ENCODE results near the gene NCOA7. TPM values are rescaled to one million over a fixed set of nuclear protein-coding genes. Genes with fewer than 3 reads are reported as not detected.

Gene NCOA7
- total RNA-seq, 4 donors from 2014 or later, result 18.1 to 31.4 (median 26.7) TPM

GRCh38 chr6:125955973-125956372 is 165.2 kb downstream of the NCOA7 start:
- Histone ChIP-seq H3K4me3 (peak overlapping the region; percentile 82 to 98), H3K4me1 (peaks cover 4 to 39% (median 6%) of the 10 kb centered on the region in 3 donors), H3K27ac (peak overlapping the region; percentile 87 to 95 (median 89)), H3K27me3 (no peaks in the 10 kb centered on the region), H3K9me3 (no peaks in the 10 kb centered on the region), H3K36me3 (no peaks in the 10 kb centered on the region)
- no peak for TF ChIP-seq POLR2A (IDR thresholded peaks at IDR 0.05)
- no peak for TF ChIP-seq CTCF (IDR thresholded peaks at IDR 0.05)
- TF ChIP-seq POLR2AphosphoS5 (IDR thresholded peaks at IDR 0.05), result no peak
- TF ChIP-seq EP300 (IDR thresholded peaks at IDR 0.05), result no peak
- ATAC-seq, result no peak
- 38 to 52% methylated on average over 5 of the region's 5 CpGs for WGBS, 2 donors (ENCODE audit: low coverage in 1 of 2)

GRCh38 chr6:125956506-125957390 is 166.0 kb downstream of the NCOA7 start, which contains the start of gene HINT3:
HINT3 (plus strand) TSS chr6:125956770; CDS start chr6:125956978, 208 bp downstream.
- Histone ChIP-seq H3K27ac (peak within 1 kb of the TSS; percentile 87 to 95 (median 89)), H3K9me3 (no peaks in the 10 kb centered on the region), H3K36me3 (no peaks in the 10 kb centered on the region), H3K4me3 (peak within 1 kb of the TSS; percentile 82 to 98), H3K4me1 (peaks cover 4 to 44% (median 6%) of the 10 kb centered on the region in 3 donors), H3K27me3 (no peaks in the 10 kb centered on the region)
- peak; percentile 98 for ATAC-seq
- WGBS, 2 donors (ENCODE audit: low coverage in 1 of 2), result 0 to 1% methylated on average over 2 to 16 of the region's 82 CpGs
- TF ChIP-seq EP300 (IDR thresholded peaks at IDR 0.05) (no peak), POLR2A (IDR thresholded peaks at IDR 0.05) (peak in 1 of 2 donors; percentile 34), POLR2AphosphoS5 (IDR thresholded peaks at IDR 0.05) (peak; percentile 87), CTCF (IDR thresholded peaks at IDR 0.05) (peak; percentile 96 to 97 (median 96))

GRCh38 chr6:125957391-125957693 is 166.6 kb downstream of the NCOA7 start:
- H3K27me3 ChIP-seq, result no peaks in the 10 kb centered on the region
- TF ChIP-seq EP300 (IDR thresholded peaks at IDR 0.05) (no peak), CTCF (IDR thresholded peaks at IDR 0.05) (no peak), POLR2A (IDR thresholded peaks at IDR 0.05) (no peak), POLR2AphosphoS5 (IDR thresholded peaks at IDR 0.05) (no peak)
- H3K27ac ChIP-seq, result peak overlapping the region; percentile 87 to 95 (median 89)
- H3K4me1 ChIP-seq, result peaks cover 4 to 45% (median 6%) of the 10 kb centered on the region in 3 donors
- H3K4me3 ChIP-seq, result peak overlapping the region; percentile 82 to 98
- ATAC-seq, result no peak
- no peaks in the 10 kb centered on the region for H3K9me3 ChIP-seq
- H3K36me3 ChIP-seq, result no peaks in the 10 kb centered on the region
- WGBS, 2 donors (ENCODE audit: low coverage in 1 of 2), result 0 to 6% methylated on average over 2 of the region's 3 CpGs

- Histone ChIP-seq H3K4me1 (peaks cover 4 to 45% (median 6%) of the 10 kb centered on the region in 3 donors), H3K36me3 (no peaks in the 10 kb centered on the region), H3K4me3 (peak overlapping the region; percentile 82 to 98), H3K27ac (peak overlapping the region in 3 of 4 donors; percentile 87 to 95 (median 91)), H3K27me3 (no peaks in the 10 kb centered on the region), H3K9me3 (no peaks in the 10 kb centered on the region)
- WGBS, 2 donors (ENCODE audit: low coverage in 1 of 2), result 38 to 50% methylated on average over 2 to 4 of the region's 4 CpGs
- peak; percentile 28 for ATAC-seq
- TF ChIP-seq CTCF (IDR thresholded peaks at IDR 0.05), result no peak
- TF ChIP-seq EP300 (IDR thresholded peaks at IDR 0.05), result no peak
- no peak for TF ChIP-seq POLR2A (IDR thresholded peaks at IDR 0.05)
These were observed 167.1 kb downstream of the NCOA7 start for GRCh38 chr6:125957845-125958244.

GRCh38 chr6:125959041-125959440 is 168.3 kb downstream of the NCOA7 start:
- no peaks in the 10 kb centered on the region for H3K36me3 ChIP-seq
- no peak for ATAC-seq
- no peaks in the 10 kb centered on the region for H3K9me3 ChIP-seq
- no peak overlapping the region for H3K4me3 ChIP-seq
- peaks cover 4 to 45% (median 6%) of the 10 kb centered on the region in 3 donors for H3K4me1 ChIP-seq
- no peaks in the 10 kb centered on the region for H3K27me3 ChIP-seq
- TF ChIP-seq POLR2AphosphoS5 (IDR thresholded peaks at IDR 0.05), result no peak
- TF ChIP-seq CTCF (IDR thresholded peaks at IDR 0.05), result no peak
- TF ChIP-seq EP300 (IDR thresholded peaks at IDR 0.05), result no peak
- TF ChIP-seq POLR2A (IDR thresholded peaks at IDR 0.05), result no peak
- no peak overlapping the region for H3K27ac ChIP-seq
- 88 to 92% methylated on average over 4 of the region's 4 CpGs for WGBS, 2 donors (ENCODE audit: low coverage in 1 of 2)
